ENCODE measurements around the gene GAPT. TPM values are rescaled to one million over a fixed set of nuclear protein-coding genes. Genes with fewer than 3 reads are reported as not detected.

The GAPT gene
- total RNA-seq, 2 donors from 2014 or later, result not detected

DNA sequence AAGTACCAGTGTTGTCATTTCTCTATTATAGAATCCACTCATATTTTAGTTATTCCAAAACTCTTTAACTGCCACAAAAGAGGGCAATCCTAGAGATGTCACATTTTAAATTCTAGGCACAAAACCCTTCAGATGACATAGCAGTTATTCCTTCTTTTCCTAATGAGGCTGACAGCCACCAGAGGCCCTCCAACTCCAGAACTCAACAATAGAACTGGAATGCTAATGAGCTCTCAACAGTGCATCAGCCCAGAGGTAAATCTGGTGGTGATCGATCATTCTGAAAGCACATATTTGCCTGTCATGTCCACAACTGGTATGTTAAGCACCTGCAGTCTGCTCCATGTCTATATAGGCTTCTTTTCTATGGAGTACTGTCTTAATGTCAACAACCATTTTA is 51.5 kb downstream of the GAPT start:
- DNase-seq, result no peak
- ATAC-seq (replicated peaks in 1 of 2), result no peak
- H3K4me1 Mint-ChIP-seq (ENCODE audit: low read depth), result no peaks in the 10 kb centered on the region
- H3K36me3 Mint-ChIP-seq (ENCODE audit: insufficient read depth in 2 of 2), result peaks cover 0 to 2% of the 10 kb centered on the region in 2 donors
- H3K4me3 Mint-ChIP-seq, result no peak overlapping the region
- peaks cover 2 to 7% of the 10 kb centered on the region in 2 donors for H3K9me3 Mint-ChIP-seq
- no peaks in the 10 kb centered on the region for H3K27me3 Mint-ChIP-seq (ENCODE audit: low read depth)
- H3K27ac Mint-ChIP-seq, result no peak overlapping the region

DNA sequence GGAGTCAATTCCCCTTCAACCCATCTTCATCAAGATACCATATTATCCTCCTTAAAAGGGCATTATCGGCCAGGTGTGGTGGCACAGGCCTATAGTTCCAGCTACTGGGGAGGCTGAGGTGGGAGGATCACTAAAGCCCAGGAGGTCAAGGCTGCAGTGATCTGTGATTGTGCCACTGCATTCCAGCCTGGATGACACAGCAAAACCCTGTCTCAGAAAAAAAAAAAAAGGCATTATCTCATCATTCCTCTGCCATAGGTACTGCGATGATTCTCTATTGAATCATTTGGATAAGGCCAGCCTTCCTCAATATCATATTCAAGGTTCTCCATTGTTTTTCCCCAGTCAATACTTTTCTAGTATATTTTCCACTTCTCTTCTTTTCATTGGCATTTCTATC is 52.5 kb downstream of the GAPT start:
- Mint-ChIP-seq H3K4me1 (ENCODE audit: low read depth) (no peaks in the 10 kb centered on the region), H3K9me3 (peaks cover 0 to 8% of the 10 kb centered on the region in 2 donors), H3K4me3 (no peak overlapping the region), H3K27ac (no peak overlapping the region), H3K36me3 (ENCODE audit: insufficient read depth in 2 of 2) (peaks cover 0 to 2% of the 10 kb centered on the region in 2 donors), H3K27me3 (ENCODE audit: low read depth) (no peaks in the 10 kb centered on the region)
- no peak for DNase-seq
- no peak for ATAC-seq (replicated peaks in 1 of 2)

DNA sequence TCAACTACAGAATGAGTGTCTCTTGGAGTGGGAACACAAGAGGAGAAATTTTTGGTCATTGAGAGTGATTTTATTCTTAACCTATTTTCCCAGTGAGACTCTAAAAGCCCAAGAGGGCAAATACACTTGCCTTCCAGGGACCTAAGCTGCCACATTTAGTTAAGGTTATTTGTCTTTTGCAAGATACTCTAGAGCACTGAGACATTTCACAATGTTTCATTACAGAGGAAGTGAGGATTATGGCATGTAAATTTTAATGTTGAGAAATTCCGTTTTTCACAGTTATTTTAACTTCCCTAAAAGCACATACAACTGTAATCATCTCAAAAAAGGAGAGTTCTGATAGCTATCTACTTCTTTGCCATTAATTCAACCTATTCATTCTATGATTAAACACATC is 53.0 kb downstream of the GAPT start:
- Mint-ChIP-seq H3K4me3 (no peak overlapping the region), H3K9me3 (peaks cover 0 to 6% of the 10 kb centered on the region in 2 donors), H3K36me3 (ENCODE audit: insufficient read depth in 2 of 2) (peaks cover 0 to 2% of the 10 kb centered on the region in 2 donors), H3K4me1 (ENCODE audit: low read depth) (no peaks in the 10 kb centered on the region), H3K27me3 (ENCODE audit: low read depth) (no peaks in the 10 kb centered on the region), H3K27ac (no peak overlapping the region)
- no peak for DNase-seq
- ATAC-seq (replicated peaks in 1 of 2), result no peak

GRCh38 chr5:58544926-58545325 is 53.7 kb downstream of the GAPT start:
- Mint-ChIP-seq H3K4me1 (ENCODE audit: low read depth) (no peaks in the 10 kb centered on the region), H3K27me3 (ENCODE audit: low read depth) (no peaks in the 10 kb centered on the region), H3K36me3 (ENCODE audit: insufficient read depth in 2 of 2) (peaks cover 0 to 2% of the 10 kb centered on the region in 2 donors), H3K27ac (no peak overlapping the region), H3K9me3 (peaks cover 0 to 6% of the 10 kb centered on the region in 2 donors), H3K4me3 (no peak overlapping the region)
- ATAC-seq (replicated peaks in 1 of 2), result no peak
- no peak for DNase-seq

DNA sequence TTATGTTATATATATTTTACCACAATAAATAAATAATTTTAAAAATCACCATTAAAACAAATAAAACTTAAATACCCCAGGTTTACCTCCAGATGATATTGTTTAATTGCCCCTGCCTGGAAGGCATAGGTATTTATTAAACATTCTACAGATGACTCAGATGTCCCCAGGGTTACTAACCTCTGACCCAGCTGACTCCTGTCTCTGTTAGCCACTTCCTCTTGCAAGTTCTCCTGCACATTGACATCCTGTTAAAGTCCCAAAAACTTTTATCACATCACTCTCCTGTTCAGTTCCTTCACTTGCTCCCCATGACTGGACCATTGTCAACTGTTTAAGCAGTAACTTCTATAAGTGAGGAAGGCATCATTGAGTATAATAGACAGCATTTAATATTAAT is 54.7 kb downstream of the GAPT start:
- DNase-seq (no peak), ATAC-seq (replicated peaks in 1 of 2) (no peak)
- peaks cover 0 to 6% of the 10 kb centered on the region in 2 donors for H3K9me3 Mint-ChIP-seq
- H3K4me1 Mint-ChIP-seq (ENCODE audit: low read depth), result no peaks in the 10 kb centered on the region
- H3K27me3 Mint-ChIP-seq (ENCODE audit: low read depth), result no peaks in the 10 kb centered on the region
- H3K4me3 Mint-ChIP-seq, result no peak overlapping the region
- H3K36me3 Mint-ChIP-seq (ENCODE audit: insufficient read depth in 2 of 2), result peaks cover 0 to 2% of the 10 kb centered on the region in 2 donors
- H3K27ac Mint-ChIP-seq, result no peak overlapping the region

Other genes with a start within 250 kb of the GAPT start
- gene PLK2, start 31.3 kb upstream of the GAPT start, total RNA-seq, result 10 to 100 TPM in 1 of 2 donors, 1 to 10 TPM in 1; 8.3 to 12.8 TPM
- not detected for gene RAB3C, start 91.6 kb downstream of the GAPT start, total RNA-seq

Data from activated T-cell treated with anti-CD3 and anti-CD28 coated beads, Interleukin-2, amount 50 U/mL, for 72 hours (primary cell).